ENCODE measurements around the gene AGK. TPM values are rescaled to one million over a fixed set of nuclear protein-coding genes. Genes with fewer than 3 reads are reported as not detected.

AGK gene
- total and polyA plus RNA-seq, 7 experiments from 2014 or later, result 24.3 to 58.8 (median 29.9) TPM

- peaks cover 0 to 34% (median 0%) of the 10 kb centered on the region in 11 donors for H3K9me3 Mint-ChIP-seq
- ChIA-PET CTCF (no interaction called here), POLR2A (no interaction called here)
- H3K4me1 ChIP-seq (ENCODE audit: control insufficient read depth in 2 of 2, insufficient read depth in 2 of 2, low read length in 2 of 2), result peaks cover 0 to 25% of the 10 kb centered on the region in 2 donors
- peaks cover 14 to 73% (median 37%) of the 10 kb centered on the region in 7 donors for H3K4me1 Mint-ChIP-seq
- DNase-seq (no peak), ATAC-seq (no peak)
- peak overlapping the region in 2 of 10 donors; percentile 10 to 22 for H3K4me3 Mint-ChIP-seq
- no peaks in the 10 kb centered on the region for H3K27me3 ChIP-seq (ENCODE audit: control insufficient read depth in 2 of 2, insufficient read depth in 2 of 2, low read length in 2 of 2)
- H3K36me3 Mint-ChIP-seq, result peaks cover 32 to 89% (median 78%) of the 10 kb centered on the region in 5 donors
- peaks cover 5 to 27% (median 5%) of the 10 kb centered on the region in 3 experiments for H3K36me3 ChIP-seq (ENCODE audit: control insufficient read depth in 2 of 3, insufficient read depth in 3 of 3, low read length in 3 of 3)
- intact Hi-C loops (cut with micrococcal nuclease), result loop anchor here (2.0 to 10.0 kb wide), 7 partner anchors 179 to 1495 kb away; partner anchors contain the start of genes BRAF (in 1 of the 2), MRPS33 (in 1 of the 2), NDUFB2 (in 1 of the 2) and PARP12 (in 1 of the 2)
- H3K4me3 ChIP-seq (ENCODE audit: low read length), result no peak overlapping the region
- no peaks in the 10 kb centered on the region for H3K27me3 Mint-ChIP-seq
- no peak overlapping the region for H3K27ac ChIP-seq (ENCODE audit: low read depth, low read length)
- no peaks in the 10 kb centered on the region for H3K9me3 ChIP-seq (ENCODE audit: control insufficient read depth in 2 of 3, low read length in 3 of 3)
- peak overlapping the region in 2 of 9 donors; percentile 13 to 51 for H3K27ac Mint-ChIP-seq
Observed at GRCh38 chr7:141559961-141560360, 8.8 kb downstream of the AGK start.

- H3K4me3 Mint-ChIP-seq, result no peak overlapping the region
- peak overlapping the region in 2 of 9 donors; percentile 50 to 66 for H3K27ac Mint-ChIP-seq
- CTCF ChIA-PET, result no interaction called here
- peaks cover 8 to 72% (median 40%) of the 10 kb centered on the region in 7 donors for H3K4me1 Mint-ChIP-seq
- Histone ChIP-seq H3K36me3 (ENCODE audit: control insufficient read depth in 2 of 3, insufficient read depth in 3 of 3, low read length in 3 of 3) (peaks cover 5 to 46% (median 5%) of the 10 kb centered on the region in 3 experiments), H3K9me3 (ENCODE audit: control insufficient read depth in 2 of 3, low read length in 3 of 3) (no peaks in the 10 kb centered on the region), H3K4me3 (ENCODE audit: low read length) (no peak overlapping the region), H3K27ac (ENCODE audit: low read depth, low read length) (no peak overlapping the region), H3K27me3 (ENCODE audit: control insufficient read depth in 2 of 2, insufficient read depth in 2 of 2, low read length in 2 of 2) (no peaks in the 10 kb centered on the region), H3K4me1 (ENCODE audit: control insufficient read depth in 2 of 2, insufficient read depth in 2 of 2, low read length in 2 of 2) (peaks cover 0 to 25% of the 10 kb centered on the region in 2 donors)
- intact Hi-C loops (cut with micrococcal nuclease), result no loop called here
- peaks cover 0 to 34% (median 0%) of the 10 kb centered on the region in 11 donors for H3K9me3 Mint-ChIP-seq
- DNase-seq (no peak), ATAC-seq (no peak)
- POLR2A ChIA-PET, result no interaction called here
- no peaks in the 10 kb centered on the region for H3K27me3 Mint-ChIP-seq
- H3K36me3 Mint-ChIP-seq, result peaks cover 44 to 91% (median 85%) of the 10 kb centered on the region in 5 donors
Observed at GRCh38 chr7:141562036-141562435, 10.8 kb downstream of the AGK start.

GRCh38 chr7:141562543-141562942 is 11.3 kb downstream of the AGK start:
- POLR2A ChIA-PET, result no interaction called here
- H3K27ac Mint-ChIP-seq, result peak overlapping the region in 2 of 9 donors; percentile 50 to 60
- ATAC-seq, result no peak
- Histone ChIP-seq H3K27me3 (ENCODE audit: control insufficient read depth in 2 of 2, insufficient read depth in 2 of 2, low read length in 2 of 2) (no peaks in the 10 kb centered on the region), H3K36me3 (ENCODE audit: control insufficient read depth in 2 of 3, insufficient read depth in 3 of 3, low read length in 3 of 3) (peaks cover 3 to 45% (median 5%) of the 10 kb centered on the region in 3 experiments), H3K4me1 (ENCODE audit: control insufficient read depth in 2 of 2, insufficient read depth in 2 of 2, low read length in 2 of 2) (peaks cover 0 to 22% of the 10 kb centered on the region in 2 donors), H3K9me3 (ENCODE audit: control insufficient read depth in 2 of 3, low read length in 3 of 3) (no peaks in the 10 kb centered on the region), H3K27ac (ENCODE audit: low read depth, low read length) (no peak overlapping the region), H3K4me3 (ENCODE audit: low read length) (no peak overlapping the region)
- H3K27me3 Mint-ChIP-seq, result no peaks in the 10 kb centered on the region
- no peak for DNase-seq
- CTCF ChIA-PET, result no interaction called here
- no peak overlapping the region for H3K4me3 Mint-ChIP-seq
- H3K9me3 Mint-ChIP-seq, result peaks cover 0 to 34% (median 0%) of the 10 kb centered on the region in 11 donors
- H3K4me1 Mint-ChIP-seq, result peaks cover 8 to 67% (median 35%) of the 10 kb centered on the region in 7 donors
- H3K36me3 Mint-ChIP-seq, result peaks cover 46 to 88% (median 82%) of the 10 kb centered on the region in 5 donors
- intact Hi-C loops (cut with micrococcal nuclease), result no loop called here

GRCh38 chr7:141562972-141563371 is 11.8 kb downstream of the AGK start:
- Mint-ChIP-seq H3K27me3 (no peaks in the 10 kb centered on the region), H3K4me1 (peaks cover 8 to 63% (median 32%) of the 10 kb centered on the region in 7 donors), H3K9me3 (peaks cover 0 to 31% (median 0%) of the 10 kb centered on the region in 11 donors), H3K36me3 (peaks cover 46 to 89% (median 81%) of the 10 kb centered on the region in 5 donors), H3K4me3 (no peak overlapping the region), H3K27ac (peak overlapping the region in 1 of 9 donors; percentile 60)
- Histone ChIP-seq H3K4me1 (ENCODE audit: control insufficient read depth in 2 of 2, insufficient read depth in 2 of 2, low read length in 2 of 2) (peaks cover 0 to 18% of the 10 kb centered on the region in 2 donors), H3K27me3 (ENCODE audit: control insufficient read depth in 2 of 2, insufficient read depth in 2 of 2, low read length in 2 of 2) (no peaks in the 10 kb centered on the region), H3K36me3 (ENCODE audit: control insufficient read depth in 2 of 3, insufficient read depth in 3 of 3, low read length in 3 of 3) (peaks cover 0 to 46% (median 5%) of the 10 kb centered on the region in 3 experiments), H3K27ac (ENCODE audit: low read depth, low read length) (no peak overlapping the region), H3K4me3 (ENCODE audit: low read length) (no peak overlapping the region), H3K9me3 (ENCODE audit: control insufficient read depth in 2 of 3, low read length in 3 of 3) (no peaks in the 10 kb centered on the region)
- ATAC-seq, result no peak
- DNase-seq, result no peak
- intact Hi-C loops (cut with micrococcal nuclease), result no loop called here
- POLR2A ChIA-PET, result no interaction called here
- CTCF ChIA-PET, result no interaction called here

GRCh38 chr7:141563956-141564623 is 12.9 kb downstream of the AGK start:
- ChIA-PET CTCF (no interaction called here), POLR2A (no interaction called here)
- Histone ChIP-seq H3K9me3 (ENCODE audit: control insufficient read depth in 2 of 3, low read length in 3 of 3) (no peaks in the 10 kb centered on the region), H3K4me3 (ENCODE audit: low read length) (no peak overlapping the region), H3K4me1 (ENCODE audit: control insufficient read depth in 2 of 2, insufficient read depth in 2 of 2, low read length in 2 of 2) (peaks cover 0 to 10% of the 10 kb centered on the region in 2 donors), H3K27me3 (ENCODE audit: control insufficient read depth in 2 of 2, insufficient read depth in 2 of 2, low read length in 2 of 2) (no peaks in the 10 kb centered on the region), H3K36me3 (ENCODE audit: control insufficient read depth in 2 of 3, insufficient read depth in 3 of 3, low read length in 3 of 3) (peaks cover 0 to 50% (median 5%) of the 10 kb centered on the region in 3 experiments), H3K27ac (ENCODE audit: low read depth, low read length) (no peak overlapping the region)
- Mint-ChIP-seq H3K27me3 (no peaks in the 10 kb centered on the region), H3K36me3 (peaks cover 46 to 90% (median 75%) of the 10 kb centered on the region in 5 donors), H3K4me3 (no peak overlapping the region), H3K9me3 (peaks cover 0 to 24% (median 0%) of the 10 kb centered on the region in 11 donors), H3K27ac (peak overlapping the region in 2 of 9 donors; percentile 46 to 71), H3K4me1 (peaks cover 5 to 52% (median 32%) of the 10 kb centered on the region in 7 donors)
- DNase-seq, result peak in 1 of 9 donors; percentile 37
- intact Hi-C loops (cut with micrococcal nuclease), result no loop called here
- ATAC-seq, result peak; percentile 67

- intact Hi-C loops (cut with micrococcal nuclease), result no loop called here
- no peak overlapping the region for H3K4me3 ChIP-seq (ENCODE audit: low read length)
- H3K27me3 ChIP-seq (ENCODE audit: control insufficient read depth in 2 of 2, insufficient read depth in 2 of 2, low read length in 2 of 2), result no peaks in the 10 kb centered on the region
- H3K36me3 Mint-ChIP-seq, result peaks cover 36 to 88% (median 74%) of the 10 kb centered on the region in 5 donors
- ChIA-PET POLR2A (no interaction called here), CTCF (no interaction called here)
- H3K36me3 ChIP-seq (ENCODE audit: control insufficient read depth in 2 of 3, insufficient read depth in 3 of 3, low read length in 3 of 3), result peaks cover 0 to 48% (median 0%) of the 10 kb centered on the region in 3 experiments
- no peak overlapping the region for H3K27ac ChIP-seq (ENCODE audit: low read depth, low read length)
- H3K27me3 Mint-ChIP-seq, result no peaks in the 10 kb centered on the region
- no peak overlapping the region for H3K4me3 Mint-ChIP-seq
- DNase-seq (no peak), ATAC-seq (no peak)
- H3K4me1 Mint-ChIP-seq, result peaks cover 0 to 37% (median 22%) of the 10 kb centered on the region in 7 donors
- peaks cover 0 to 8% (median 0%) of the 10 kb centered on the region in 11 donors for H3K9me3 Mint-ChIP-seq
- H3K27ac Mint-ChIP-seq, result no peak overlapping the region
- H3K4me1 ChIP-seq (ENCODE audit: control insufficient read depth in 2 of 2, insufficient read depth in 2 of 2, low read length in 2 of 2), result no peaks in the 10 kb centered on the region
- no peaks in the 10 kb centered on the region for H3K9me3 ChIP-seq (ENCODE audit: control insufficient read depth in 2 of 3, low read length in 3 of 3)
Observed at GRCh38 chr7:141567432-141567831, 16.2 kb downstream of the AGK start.
